ENCODE measurements around the gene SLC34A1.

GRCh38 chr5:177435847-177436536, 51.8 kb downstream of the SLC34A1 start:
- no peak for TF ChIP-seq CTCF (IDR thresholded peaks at IDR 0.05; ENCODE audit: insufficient read depth, low read length, poor library complexity, severe bottlenecking)
- TF ChIP-seq EZH2phosphoT487 (conservative IDR thresholded peaks at IDR 0.05; ENCODE audit: low read length) = no peak

All from SU-DHL-6 (cell line).